B cell (primary cell): ENCODE measurements around the gene MIAT. TPM values are rescaled to one million over a fixed set of nuclear protein-coding genes. Genes with fewer than 3 reads are reported as not detected.

Experiments
- ATAC-seq: fragments of 200-7000 bp; cut with Tn5 transposase; one replicate; pipeline ENCODE4 v1.10.0; 2021; ENCODE audit warnings: low read depth, mild to moderate bottlenecking, moderate number of reproducible peaks, moderate library complexity
- CTCF ChIA-PET: fragments of 350-600 bp; sonication (Branson Sonifier 250); formaldehyde crosslinking; loops from one replicate; lab custom pipeline; 2021; ENCODE audit warnings: antibody characterized with exemption, inconsistent platforms; lab: Charles Lee
- POLR2A ChIA-PET: fragments of 350-600 bp; sonication (Branson Sonifier 250); formaldehyde crosslinking; loops from one replicate; lab custom pipeline; 2021; ENCODE audit warnings: antibody characterized with exemption; lab: Charles Lee
- DNase-seq: peaks from one replicate; pipeline ENCODE4 v3.0.0; 2013
- H2AFZ ChIP-seq: 2 replicates; pipeline ENCODE4 v1.6.1; 2012; ENCODE audit warnings: mild to moderate bottlenecking, low read depth, low read length; ENCODE audit not compliant: insufficient read depth, poor library complexity, severe bottlenecking
- H3K27ac ChIP-seq, 2 donors: 1 replicate in 1 of 2; 2 replicates in 1 of 2; pipeline ENCODE4 v1.5.1; 2012 to 2013; ENCODE audit warnings: low read length in 2 of 2, mild to moderate bottlenecking in 2 of 2, moderate library complexity in 1 of 2
- H3K27me3 ChIP-seq, 4 experiments: fragments of 200-600 bp in 1 of 4; sonication (generic) in 1 of 4; replicated peaks in 1 of 4; 1 replicate in 2 of 4; 2 replicates in 2 of 4; pipeline versions ENCODE4 v1.6.1 to v1.7.0; 2013 to 2016; ENCODE audit warnings: low read length in 3 of 4, mild to moderate bottlenecking in 2 of 4, mixed read lengths in 1 of 4, moderate library complexity in 1 of 4; ENCODE audit not compliant: insufficient read depth in 4 of 4, control insufficient read depth in 3 of 4; ENCODE audit errors: control extremely low read depth in 1 of 4
- H3K36me3 ChIP-seq, 2 experiments: replicated peaks in 1 of 2; 1 replicate in 1 of 2; 2 replicates in 1 of 2; pipeline versions ENCODE4 v1.6.1 to v1.7.1; 2013; ENCODE audit warnings: low read length in 1 of 2; ENCODE audit not compliant: insufficient read depth in 2 of 2, control insufficient read depth in 1 of 2; ENCODE audit errors: control extremely low read depth in 1 of 2, extremely low read depth in 1 of 2
- H3K4me1 ChIP-seq, 2 donors: fragments of 200-600 bp in 1 of 2; sonication (generic) in 1 of 2; 1 replicate in 1 of 2; 2 replicates in 1 of 2; pipeline versions ENCODE4 v1.5.1 to v1.6.1; 2013 to 2017; ENCODE audit warnings: low read length in 2 of 2; ENCODE audit not compliant: control insufficient read depth in 2 of 2, insufficient read depth in 2 of 2
- H3K4me2 ChIP-seq: replicated peaks from 2 replicates; pipeline ENCODE3; 2012; ENCODE audit warnings: mild to moderate bottlenecking, low read depth, low read length; ENCODE audit not compliant: poor library complexity, severe bottlenecking
- H3K4me3 ChIP-seq, 5 experiments: fragments of 200-600 bp in 1 of 5; sonication (generic) in 1 of 5; 1 replicate in 3 of 5; 2 replicates in 2 of 5; pipeline versions ENCODE4 v1.5.1 to v1.7.0; 2011 to 2016; ENCODE audit warnings: low read length in 4 of 5, mild to moderate bottlenecking in 4 of 5, low read depth in 2 of 5, control low read depth in 1 of 5, moderate library complexity in 1 of 5; ENCODE audit not compliant: insufficient read depth in 1 of 5; ENCODE audit errors: control extremely low read depth in 1 of 5, extremely low read depth in 1 of 5
- H3K79me2 ChIP-seq: fragments of 200-600 bp; sonication (generic); one replicate; pipeline ENCODE4 v1.6.0; 2016; ENCODE audit warnings: low read length; ENCODE audit not compliant: control insufficient read depth, insufficient read depth
- H3K9ac ChIP-seq: fragments of 200-600 bp; sonication (generic); 2 replicates; pipeline ENCODE4 v1.6.1; 2017; ENCODE audit warnings: mild to moderate bottlenecking, low read length, moderate library complexity
- H3K9me3 ChIP-seq, 3 donors: one replicate each; pipeline versions ENCODE4 v1.6.1 to v1.7.1; 2013; ENCODE audit warnings: low read length in 2 of 3; ENCODE audit not compliant: control insufficient read depth in 2 of 3, insufficient read depth in 1 of 3; ENCODE audit errors: control extremely low read depth in 1 of 3
- H4K20me1 ChIP-seq: 2 replicates; pipeline ENCODE4 v1.6.0; 2012; ENCODE audit warnings: mild to moderate bottlenecking, low read length; ENCODE audit not compliant: insufficient read depth, control insufficient read depth, poor library complexity, severe bottlenecking
- H3K27ac Mint-ChIP-seq: one replicate; pipeline ENCODE4 v1.8.0; 2021; ENCODE audit warnings: mixed read lengths
- H3K27me3 Mint-ChIP-seq: one replicate; pipeline ENCODE4 v1.8.0; 2021; ENCODE audit warnings: mixed read lengths
- H3K4me1 Mint-ChIP-seq: one replicate; pipeline ENCODE4 v1.8.0; 2021; ENCODE audit warnings: mixed read lengths
- H3K4me3 Mint-ChIP-seq: one replicate; pipeline ENCODE4 v1.8.0; 2021; ENCODE audit warnings: mixed read lengths
- H3K9me3 Mint-ChIP-seq: one replicate; pipeline ENCODE4 v1.8.0; 2022; ENCODE audit warnings: mixed read lengths; ENCODE audit not compliant: insufficient read depth
- CTCF ChIP-seq: fragments of 200-600 bp; IDR thresholded peaks from one replicate; pipeline ENCODE4 v1.8.0; 2022; ENCODE audit warnings: antibody characterized with exemption, mild to moderate bottlenecking
- EZH2 ChIP-seq: IDR thresholded peaks from 2 replicates; pipeline ENCODE4 v1.6.1; 2012; ENCODE audit warnings: borderline replicate concordance, low read depth, mild to moderate bottlenecking, moderate library complexity, low read length; ENCODE audit not compliant: insufficient read depth, poor library complexity, severe bottlenecking
- WGBS: methylation state at CpG from one replicate; pipeline ENCODE4 v1.1.5; 2013; ENCODE audit warnings: missing lambda C conversion rate; ENCODE audit not compliant: insufficient coverage; 5-methylcytosine and 5-hydroxymethylcytosine counted together
- intact Hi-C: fragments of 100-400 bp; cut with micrococcal nuclease; formaldehyde crosslinking; loops from one replicate; pipeline ENCODE4 v1.10.0; 2022
- polyA plus RNA-seq: library from polyadenylated mRNA; depleted of rRNA; stranded (reverse); fragments of >200 nt; gene quantifications from 2 replicates; pipeline ENCODE4 v1.2.3, GENCODE V29; 2012
- total RNA-seq, 2 donors: library from RNA; stranded (reverse); fragments of 120-200 nt in 1 of 2; gene quantifications; 1 replicate in 1 of 2; 2 replicates in 1 of 2; pipeline versions ENCODE4 v1.2.3 to v1.2.4, GENCODE V29; 2013 to 2022

MIAT gene
- total and polyA plus RNA-seq, 2 donors (not counting 1 experiment from before 2014, with no cell fraction given) = 14.8 to 18.4 TPM

GRCh38 chr22:26718905-26719304, 61.5 kb downstream of the MIAT start:
- POLR2A ChIA-PET = no interaction called here
- Mint-ChIP-seq H3K27ac (no peak overlapping the region), H3K9me3 (no peaks in the 10 kb centered on the region), H3K4me1 (no peaks in the 10 kb centered on the region), H3K27me3 (no peaks in the 10 kb centered on the region), H3K4me3 (no peak overlapping the region)
- 93% methylated on average over 3 of the region's 4 CpGs for WGBS
- H3K79me2 ChIP-seq = peaks cover 11% of the 10 kb centered on the region
- no peak overlapping the region for H3K4me3 ChIP-seq
- ATAC-seq (no peak), DNase-seq (no peak)
- no peak overlapping the region for H2AFZ ChIP-seq
- TF ChIP-seq CTCF (no peak), EZH2 (no peak)
- CTCF ChIA-PET = no interaction called here
- no peak overlapping the region for H3K4me2 ChIP-seq
- H3K9me3 ChIP-seq = no peaks in the 10 kb centered on the region
- no peak overlapping the region for H3K9ac ChIP-seq
- H4K20me1 ChIP-seq = peaks cover 11% of the 10 kb centered on the region
- no peaks in the 10 kb centered on the region for H3K4me1 ChIP-seq
- no peak overlapping the region for H3K27ac ChIP-seq
- H3K27me3 ChIP-seq = no peaks in the 10 kb centered on the region
- peaks cover 5 to 58% of the 10 kb centered on the region in 2 experiments for H3K36me3 ChIP-seq
- intact Hi-C loops = no loop called here

GRCh38 chr22:26722159-26722558, 64.8 kb downstream of the MIAT start:
- Histone ChIP-seq H3K4me3 (no peak overlapping the region), H3K9ac (no peak overlapping the region), H3K4me1 (no peaks in the 10 kb centered on the region), H3K27me3 (no peaks in the 10 kb centered on the region), H4K20me1 (no peaks in the 10 kb centered on the region), H3K79me2 (peaks cover 3% of the 10 kb centered on the region), H3K4me2 (no peak overlapping the region), H3K36me3 (peaks cover 5 to 66% of the 10 kb centered on the region in 2 experiments), H2AFZ (no peak overlapping the region), H3K27ac (no peak overlapping the region), H3K9me3 (no peaks in the 10 kb centered on the region)
- DNase-seq (no peak), ATAC-seq (no peak)
- Mint-ChIP-seq H3K4me1 (no peaks in the 10 kb centered on the region), H3K9me3 (no peaks in the 10 kb centered on the region), H3K4me3 (no peak overlapping the region), H3K27ac (no peak overlapping the region), H3K27me3 (no peaks in the 10 kb centered on the region)
- no peak for TF ChIP-seq CTCF
- no peak for TF ChIP-seq EZH2
- ChIA-PET POLR2A (no interaction called here), CTCF (no interaction called here)
- intact Hi-C loops = no loop called here
- WGBS = 100% methylated on average over 3 of the region's 3 CpGs
